ENCODE results near the gene ILK.
A peak's percentile ranks its signal among the peaks of the same experiment; 100 is the strongest.

ILK gene

GRCh38 chr11:6574816-6575715 lies 28.5 kb upstream of the ILK start:
- no peak for DNase-seq

- no peak for DNase-seq
Measured at GRCh38 chr11:6576471-6577373, 26.9 kb upstream of the ILK start.

GRCh38 chr11:6578134-6578533 lies 25.4 kb upstream of the ILK start:
- DNase-seq, result no peak

GRCh38 chr11:6579681-6580080 lies 23.9 kb upstream of the ILK start:
- DNase-seq, result no peak

- DNase-seq, result no peak
Measured at GRCh38 chr11:6583584-6583983, 20.0 kb upstream of the ILK start.

- no peak for DNase-seq
Measured at GRCh38 chr11:6584528-6584927, 19.0 kb upstream of the ILK start.

- DNase-seq, result no peak
Measured at GRCh38 chr11:6586434-6587359, 16.9 kb upstream of the ILK start.

- DNase-seq, result peak; percentile 36 to 72
Measured at GRCh38 chr11:6587360-6587953, 16.1 kb upstream of the ILK start.

- no peak for DNase-seq
Measured at GRCh38 chr11:6588018-6588417, 15.6 kb upstream of the ILK start.

- no peak for DNase-seq
Measured at GRCh38 chr11:6594142-6594768, 9.3 kb upstream of the ILK start.

GRCh38 chr11:6596239-6596877 lies 7.2 kb upstream of the ILK start:
- no peak for DNase-seq

GRCh38 chr11:6598555-6598954 lies 5.0 kb upstream of the ILK start:
- DNase-seq, result no peak

GRCh38 chr11:6599449-6599848 lies 4.1 kb upstream of the ILK start:
- no peak for DNase-seq

GRCh38 chr11:6599881-6600390 lies 3.6 kb upstream of the ILK start:
- no peak for DNase-seq

- no peak for DNase-seq
Measured at GRCh38 chr11:6601041-6601461, 2.5 kb upstream of the ILK start.

- no peak for DNase-seq
Measured at GRCh38 chr11:6602096-6602940, 1.3 kb upstream of the ILK start.

GRCh38 chr11:6604081-6604626 lies 580 bp downstream of the ILK start:
- DNase-seq, result no peak

- DNase-seq, result no peak
Measured at GRCh38 chr11:6604790-6605189, 1.2 kb downstream of the ILK start.

- DNase-seq, result no peak
Measured at GRCh38 chr11:6606471-6607189, 3.1 kb downstream of the ILK start.

Data from cerebellar nuclear complex (tissue), 1 donor.